TTC549 (cell line): ENCODE results near the gene CDH1.
A peak's percentile ranks its signal among the peaks of the same experiment; 100 is the strongest.
"Not testable (repeated sequence)": the region's sequence is repeated elsewhere in the genome, so short reads cannot be mapped to it uniquely, and the experiment has no call there.

ENCODE experiments used
- FAIRE-seq: peaks from 2 replicates; lab custom pipeline; 2012; peaks lifted over from hg19 to GRCh38; lab: Jason Lieb, UNC

Gene CDH1

DNA sequence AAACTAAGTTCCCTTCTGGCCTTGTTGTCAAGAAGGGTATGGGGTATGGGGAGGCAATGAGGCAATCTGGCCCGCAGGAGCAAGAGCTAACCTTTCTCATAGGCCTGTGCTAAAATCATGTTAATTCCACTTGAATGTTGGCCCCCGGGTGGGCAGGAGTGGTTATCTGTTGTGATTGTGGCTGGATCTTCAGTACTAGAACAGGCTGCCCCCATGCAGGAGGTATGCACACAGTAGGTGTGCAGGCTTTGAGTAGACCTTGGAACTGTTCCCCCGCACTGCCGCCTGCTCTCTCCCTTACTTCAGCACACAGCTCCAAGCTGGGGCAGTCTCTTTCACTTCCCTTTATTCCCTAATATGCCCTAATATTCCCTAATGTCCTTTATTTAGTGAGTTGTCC, 53.9 kb downstream of the CDH1 start:
- FAIRE-seq, result no peak

DNA sequence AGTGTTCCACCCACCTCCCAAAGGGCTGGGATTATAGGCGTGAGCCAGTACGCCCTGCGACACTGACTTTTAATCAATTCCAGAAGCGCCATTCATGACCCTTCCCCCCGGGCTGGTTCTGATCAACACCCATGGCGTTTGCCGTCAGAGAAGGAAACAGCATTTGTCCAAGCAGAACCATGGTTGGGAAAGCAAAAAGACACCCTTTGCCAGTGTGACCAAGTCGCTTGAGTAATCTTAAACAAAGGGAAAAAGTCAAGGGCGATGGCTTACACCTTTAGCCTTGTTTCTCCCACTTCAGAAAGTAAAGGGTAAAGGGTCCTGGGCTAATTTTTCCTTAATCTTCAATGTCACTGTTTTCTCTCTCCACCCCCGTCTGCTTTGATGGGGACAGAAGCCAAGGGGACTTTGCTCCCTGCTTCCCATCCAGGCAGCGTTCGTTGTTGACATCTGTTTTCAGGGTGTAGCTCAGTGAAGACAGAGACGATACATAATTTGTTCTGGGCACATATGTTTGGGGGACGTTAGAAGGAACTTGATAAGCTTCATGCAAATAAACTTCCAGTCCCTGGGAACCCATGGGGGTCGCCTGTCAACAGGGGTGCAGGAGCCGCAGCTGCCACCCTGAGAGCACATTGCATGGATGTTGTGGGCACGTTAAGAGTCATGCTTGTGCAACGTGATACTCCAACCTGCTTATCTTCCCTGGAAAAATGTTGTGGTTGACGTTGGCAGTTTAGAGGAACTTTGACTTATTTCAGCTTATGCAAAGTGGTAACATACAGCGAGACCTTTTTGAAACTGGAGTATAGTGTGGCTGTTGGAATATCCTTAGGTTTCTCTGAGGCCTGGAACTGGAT, 55.6 kb downstream of the CDH1 start:
- FAIRE-seq, result no peak

DNA sequence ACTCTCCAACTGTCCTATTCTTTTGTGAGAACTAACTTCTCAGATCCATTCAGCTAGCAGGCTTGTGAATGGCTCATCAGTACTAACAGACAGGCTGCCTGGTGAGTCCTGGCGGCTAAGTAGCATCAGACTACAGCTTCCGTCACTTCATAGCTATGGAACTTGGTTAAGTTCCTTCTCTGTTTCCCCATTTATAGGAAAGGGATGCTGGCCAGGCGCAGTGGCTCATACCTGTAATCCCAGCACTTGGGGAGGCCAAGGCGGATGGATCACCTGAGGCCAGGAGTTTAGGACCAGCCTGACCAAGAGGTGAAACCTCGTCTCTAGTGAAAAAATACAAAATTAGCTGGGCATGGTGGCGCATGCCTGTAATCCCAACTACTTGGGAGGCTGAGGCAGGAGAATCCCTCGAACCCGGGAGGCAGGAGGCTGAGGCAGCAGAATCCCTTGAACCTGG, 56.3 kb downstream of the CDH1 start:
- FAIRE-seq, result no peak

DNA sequence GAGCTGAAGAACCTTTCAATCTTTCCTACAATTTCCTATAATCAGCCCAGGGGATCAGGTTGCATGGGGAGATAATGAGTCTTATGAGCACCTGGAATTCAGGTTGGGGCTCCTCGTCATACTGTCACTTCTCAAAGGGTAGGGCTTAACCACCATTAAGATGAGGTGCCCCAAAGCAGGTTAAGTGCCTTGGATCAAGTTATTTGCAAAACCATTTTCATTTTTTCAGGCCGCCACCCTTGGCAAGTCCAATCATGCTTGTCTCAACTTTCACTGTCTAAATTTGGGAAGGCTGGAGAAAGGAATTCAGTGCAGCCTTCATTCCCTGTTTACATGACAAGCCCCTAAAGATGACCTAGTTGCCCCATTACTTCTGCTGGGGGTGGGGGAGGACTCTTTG, 61.3 kb downstream of the CDH1 start:
- FAIRE-seq, result no peak

DNA sequence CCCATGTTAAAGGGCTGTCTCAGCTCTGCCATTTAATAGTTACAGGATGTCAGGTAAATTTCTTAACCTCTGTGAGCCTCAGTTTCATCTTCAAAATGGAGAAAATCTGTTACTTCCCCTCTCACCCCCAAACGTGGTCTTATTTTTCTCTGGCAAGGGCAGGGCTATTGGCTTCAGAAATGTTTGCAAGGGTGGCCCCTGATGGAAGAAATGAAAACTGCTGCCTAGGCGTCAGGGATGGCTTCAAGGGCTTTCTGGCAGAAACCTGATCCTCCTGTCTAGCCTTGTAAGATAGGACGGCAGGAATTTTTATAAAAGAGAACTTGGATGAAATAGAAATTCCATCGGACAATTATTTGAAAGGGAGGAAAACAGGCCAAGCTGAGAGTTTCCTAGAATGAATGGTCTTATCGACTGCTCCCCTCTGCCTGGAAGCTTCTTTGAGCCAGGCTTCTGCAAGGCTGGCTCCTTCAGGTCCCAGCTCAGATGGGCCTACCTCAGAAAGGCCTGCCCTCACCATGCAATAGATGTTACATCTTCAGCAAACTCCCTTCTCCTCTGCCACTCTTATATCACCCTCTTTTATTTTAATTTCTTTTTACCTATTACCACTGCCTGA, 63.3 kb downstream of the CDH1 start:
- peak; percentile 52 for FAIRE-seq

DNA sequence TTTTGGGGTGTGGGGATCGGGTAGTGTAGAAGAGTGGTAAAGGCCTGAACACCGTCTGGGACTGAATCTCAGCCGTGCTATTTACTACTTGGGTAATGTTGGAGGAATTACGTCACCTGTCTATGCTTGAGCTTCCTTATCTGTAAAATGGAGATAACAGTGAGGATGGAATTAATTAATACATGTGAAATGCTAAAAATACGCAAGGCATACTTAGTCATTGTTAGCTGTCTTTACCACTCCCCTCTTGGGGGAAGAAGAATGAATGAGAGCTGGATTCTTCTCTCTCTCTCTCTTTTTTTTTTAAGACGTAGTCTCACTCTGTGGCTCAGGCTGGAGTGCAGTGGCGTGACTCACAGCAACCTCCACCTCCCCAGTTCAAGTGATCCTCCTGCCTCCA, 65.1 kb downstream of the CDH1 start:
- FAIRE-seq, result no peak

DNA sequence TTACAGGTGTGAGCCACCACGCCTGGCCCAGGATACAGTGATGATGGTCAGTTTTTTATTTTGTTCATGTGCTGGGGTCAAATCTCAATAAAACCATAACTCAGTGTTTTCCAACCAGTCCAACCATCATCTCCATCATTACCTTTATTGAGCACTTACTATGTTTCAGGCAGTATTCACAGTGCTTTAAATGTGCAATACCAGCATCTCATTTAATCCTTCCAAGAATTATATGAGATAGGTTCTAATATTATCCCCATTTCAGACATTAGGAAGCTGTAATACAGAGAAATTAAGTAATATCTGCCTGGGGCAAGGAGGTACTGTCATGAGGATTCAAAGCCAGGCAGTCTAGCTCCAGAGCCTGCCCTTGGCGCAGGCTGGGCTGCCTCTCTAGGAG, 69.3 kb downstream of the CDH1 start:
- no peak for FAIRE-seq

DNA sequence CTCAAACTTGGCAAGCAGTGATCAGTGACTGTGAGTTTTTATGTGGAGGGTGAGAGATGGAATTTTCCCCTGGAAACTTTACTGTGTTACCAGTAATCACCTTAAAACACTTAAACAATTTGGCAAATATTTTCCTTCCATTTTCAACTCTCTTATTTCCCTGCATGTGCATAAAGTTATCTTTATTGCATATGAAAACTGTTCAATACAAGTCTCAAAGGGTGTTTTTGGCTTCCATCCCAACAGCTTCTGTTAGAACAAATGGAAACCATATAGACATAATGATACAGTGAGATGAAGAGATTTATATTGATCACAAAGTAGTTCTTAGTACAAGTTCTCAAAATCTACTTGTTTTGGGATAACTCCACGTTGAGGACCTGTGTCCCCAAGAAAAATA, 69.9 kb downstream of the CDH1 start:
- no peak for FAIRE-seq

DNA sequence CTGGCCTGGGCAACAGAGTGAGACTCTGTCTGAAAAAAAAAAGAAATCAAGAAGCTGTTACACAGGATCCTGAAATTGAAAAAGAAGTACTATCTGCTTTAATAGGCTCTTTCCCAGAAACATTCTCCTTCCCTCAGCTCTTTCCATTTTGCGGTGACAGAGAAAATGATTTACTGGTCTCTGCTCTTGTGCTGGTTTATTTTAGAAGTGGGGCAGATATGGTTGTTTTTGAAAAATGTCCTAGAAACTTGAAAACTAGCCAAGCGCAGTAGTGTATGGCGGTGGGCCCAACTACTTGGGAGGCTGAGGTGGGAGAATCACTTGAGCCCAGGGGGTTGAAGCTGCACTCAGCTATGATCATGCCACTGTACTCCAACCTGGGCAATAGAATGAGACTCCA, 77.4 kb downstream of the CDH1 start:
- no peak for FAIRE-seq

DNA sequence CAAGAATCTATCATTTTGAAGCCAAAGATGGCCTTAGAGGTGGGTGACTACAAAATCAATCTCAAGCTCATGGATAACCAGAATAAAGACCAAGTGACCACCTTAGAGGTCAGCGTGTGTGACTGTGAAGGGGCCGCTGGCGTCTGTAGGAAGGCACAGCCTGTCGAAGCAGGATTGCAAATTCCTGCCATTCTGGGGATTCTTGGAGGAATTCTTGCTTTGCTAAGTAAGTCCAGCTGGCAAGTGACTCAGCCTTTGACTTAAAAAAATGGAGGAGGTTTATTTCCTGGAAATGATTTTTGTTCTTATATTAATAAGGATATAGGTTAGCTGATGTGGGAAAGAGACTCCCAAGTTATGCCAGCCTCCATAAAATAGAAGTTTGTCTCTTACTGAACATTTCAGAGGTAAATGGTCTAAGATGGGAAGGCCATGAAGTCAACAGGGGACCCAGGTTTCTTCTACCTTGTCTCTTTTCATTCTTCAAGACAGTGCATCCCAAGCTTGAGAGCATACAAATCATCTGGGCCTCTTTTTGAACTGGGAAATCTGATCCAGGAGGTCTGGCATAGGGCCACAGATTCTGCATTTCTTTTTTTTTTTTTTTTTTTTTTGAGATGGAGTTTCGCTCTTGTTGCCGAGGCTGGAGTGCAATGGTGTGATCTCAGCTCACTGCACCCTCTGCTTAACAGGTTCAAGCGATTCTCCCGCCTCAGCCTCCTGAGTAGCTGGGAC, 86.5 kb downstream of the CDH1 start:
- no peak for FAIRE-seq

DNA sequence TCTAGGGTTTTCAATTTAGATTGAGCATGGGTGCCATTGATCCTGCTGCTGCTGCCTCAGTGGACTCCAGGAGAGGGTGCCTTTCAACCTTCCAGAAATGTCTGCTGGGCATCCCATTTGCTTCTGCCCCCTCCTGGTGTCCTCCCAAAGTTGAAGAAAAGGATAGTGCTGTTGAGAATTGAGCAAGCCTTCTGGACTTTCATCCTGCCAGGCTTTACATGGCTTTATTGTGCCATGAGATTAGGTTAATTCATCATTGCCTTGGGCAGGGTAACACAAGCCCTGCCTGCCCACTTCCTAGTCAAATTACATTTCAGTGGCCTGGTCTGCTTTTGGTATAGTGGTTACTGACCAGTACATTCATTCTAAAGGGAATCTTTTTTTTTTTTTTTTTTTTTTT, 88.3 kb downstream of the CDH1 start:
- no peak for FAIRE-seq

DNA sequence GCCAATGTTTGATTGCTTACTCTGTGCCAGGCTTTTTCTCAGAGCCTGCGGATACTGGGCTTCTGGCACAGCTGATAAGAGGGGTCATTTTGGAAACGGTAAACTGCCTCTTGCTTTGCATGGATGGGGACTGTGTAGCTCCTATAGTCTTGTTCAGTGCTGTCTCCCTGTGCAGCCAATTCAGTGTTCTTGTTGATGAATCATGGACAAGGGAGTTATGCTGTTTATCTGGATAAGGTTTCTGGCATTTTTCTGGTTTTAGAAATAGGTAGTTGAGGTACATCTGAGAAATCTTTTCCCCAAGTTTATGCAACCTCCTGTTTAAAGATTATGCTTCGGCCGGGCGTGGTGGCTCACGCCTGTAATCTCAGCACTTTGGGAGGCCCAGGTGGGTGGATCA, 89.6 kb downstream of the CDH1 start:
- no peak for FAIRE-seq

DNA sequence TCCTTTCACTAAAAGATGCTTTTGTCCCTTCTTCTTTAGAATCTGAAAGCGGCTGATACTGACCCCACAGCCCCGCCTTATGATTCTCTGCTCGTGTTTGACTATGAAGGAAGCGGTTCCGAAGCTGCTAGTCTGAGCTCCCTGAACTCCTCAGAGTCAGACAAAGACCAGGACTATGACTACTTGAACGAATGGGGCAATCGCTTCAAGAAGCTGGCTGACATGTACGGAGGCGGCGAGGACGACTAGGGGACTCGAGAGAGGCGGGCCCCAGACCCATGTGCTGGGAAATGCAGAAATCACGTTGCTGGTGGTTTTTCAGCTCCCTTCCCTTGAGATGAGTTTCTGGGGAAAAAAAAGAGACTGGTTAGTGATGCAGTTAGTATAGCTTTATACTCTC, 96.2 kb downstream of the CDH1 start:
- FAIRE-seq, result no peak

DNA sequence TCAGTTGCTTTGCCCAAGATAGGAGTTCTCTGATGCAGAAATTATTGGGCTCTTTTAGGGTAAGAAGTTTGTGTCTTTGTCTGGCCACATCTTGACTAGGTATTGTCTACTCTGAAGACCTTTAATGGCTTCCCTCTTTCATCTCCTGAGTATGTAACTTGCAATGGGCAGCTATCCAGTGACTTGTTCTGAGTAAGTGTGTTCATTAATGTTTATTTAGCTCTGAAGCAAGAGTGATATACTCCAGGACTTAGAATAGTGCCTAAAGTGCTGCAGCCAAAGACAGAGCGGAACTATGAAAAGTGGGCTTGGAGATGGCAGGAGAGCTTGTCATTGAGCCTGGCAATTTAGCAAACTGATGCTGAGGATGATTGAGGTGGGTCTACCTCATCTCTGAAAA, 97.5 kb downstream of the CDH1 start:
- FAIRE-seq, result no peak

DNA sequence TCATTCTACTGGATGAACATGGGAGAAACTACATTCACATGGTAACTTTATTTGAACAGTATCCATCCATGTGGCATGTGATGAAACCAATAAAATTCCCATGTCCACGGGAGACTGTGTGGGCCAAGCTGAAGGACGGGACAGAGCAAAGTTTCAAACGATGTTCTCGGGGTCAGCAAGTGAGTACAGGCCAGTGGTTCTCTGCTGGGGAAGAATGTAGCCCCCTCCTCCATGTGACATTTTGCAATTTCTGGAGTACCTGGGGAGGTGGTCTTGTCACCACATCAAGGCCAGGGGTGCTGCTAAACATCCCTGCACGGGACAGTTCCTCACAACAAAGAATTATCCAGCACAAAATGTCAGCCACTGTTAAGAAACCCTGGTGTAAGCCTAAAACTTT, 98.9 kb downstream of the CDH1 start:
- no peak for FAIRE-seq

DNA sequence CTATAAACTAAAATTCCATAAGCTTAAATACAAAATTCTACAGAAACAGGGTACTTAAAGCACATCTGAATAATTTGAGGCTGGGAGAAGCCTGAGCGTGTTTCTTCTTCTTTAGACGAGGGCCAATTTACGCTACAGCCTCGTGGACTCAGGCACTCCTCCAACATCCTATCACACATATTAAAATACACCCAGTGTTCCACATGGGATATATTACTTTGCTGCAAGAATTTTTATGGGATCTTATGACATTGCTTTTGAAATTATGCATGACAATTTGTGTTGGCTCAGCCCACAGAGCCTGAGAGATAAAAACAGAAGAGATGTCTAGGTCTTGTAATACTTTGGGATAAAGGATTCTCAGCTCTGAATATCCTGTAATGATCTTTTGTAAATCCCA, 102.7 kb downstream of the CDH1 start:
- no peak for FAIRE-seq

DNA sequence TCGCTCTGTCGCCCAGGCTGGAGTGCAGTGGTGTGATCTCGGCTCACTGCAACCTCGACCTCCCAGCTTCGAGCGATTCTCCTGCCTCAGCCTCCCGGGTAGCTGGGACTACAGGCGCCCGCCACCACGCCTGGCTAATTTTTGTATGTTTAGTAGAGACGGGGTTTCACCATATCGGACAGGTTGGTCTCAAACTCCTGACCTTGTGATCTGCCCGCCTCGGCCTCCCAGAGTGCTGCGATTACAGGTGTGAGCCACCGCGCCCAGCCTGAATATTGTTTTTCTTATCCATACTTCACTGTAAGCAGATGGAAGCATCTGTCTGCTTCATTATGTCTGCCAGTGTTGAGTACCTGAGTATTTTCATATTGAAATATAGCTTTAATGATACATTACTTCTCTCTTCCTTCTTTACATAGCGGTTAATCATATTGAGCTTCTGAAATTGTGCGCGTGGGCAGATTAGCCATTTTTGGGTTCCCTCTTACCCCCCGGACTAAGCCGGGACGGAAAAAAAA, 105.9 kb downstream of the CDH1 start:
- FAIRE-seq, result not testable (repeated sequence)

DNA sequence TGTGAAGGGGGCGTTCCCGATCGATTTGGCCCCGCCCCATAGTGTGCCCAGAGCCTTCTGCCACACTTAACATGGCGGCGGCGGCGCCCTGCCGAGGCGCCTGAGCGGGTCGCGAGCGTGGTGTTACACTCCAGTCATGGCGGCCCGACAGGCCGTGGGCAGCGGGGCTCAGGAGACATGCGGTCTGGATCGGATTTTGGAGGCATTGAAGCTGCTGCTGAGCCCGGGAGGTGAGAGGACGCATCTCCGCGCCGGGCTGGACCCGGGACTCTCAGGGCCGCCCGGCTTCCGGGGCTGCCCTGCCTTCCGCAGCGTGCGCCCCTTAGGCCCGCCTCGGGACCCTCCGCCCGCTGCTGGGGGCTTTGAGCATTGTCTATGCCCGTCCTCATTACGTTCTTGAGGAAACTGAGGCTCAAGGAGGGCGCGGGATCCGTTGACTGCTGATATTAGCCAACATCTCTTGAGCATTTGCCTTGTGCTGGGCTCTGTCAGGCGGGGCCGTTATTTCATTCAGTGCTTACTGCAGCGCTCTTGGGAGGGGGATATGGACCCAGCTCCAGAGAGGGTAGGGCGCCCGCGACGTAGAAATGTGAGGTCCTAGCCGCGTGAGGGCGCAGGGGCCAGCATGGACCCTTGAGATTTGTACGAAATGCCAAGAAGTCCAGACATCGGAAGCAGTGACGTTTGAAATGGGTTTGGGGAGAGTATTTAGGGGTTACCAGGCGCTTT, 106.6 kb downstream of the CDH1 start, which contains the start of gene TANGO6:
TSS of gene TANGO6 (plus strand) at position 50 of the 729 bp plus-strand sequence. CDS start at position 137, 87 bp downstream.
- FAIRE-seq, result no peak

DNA sequence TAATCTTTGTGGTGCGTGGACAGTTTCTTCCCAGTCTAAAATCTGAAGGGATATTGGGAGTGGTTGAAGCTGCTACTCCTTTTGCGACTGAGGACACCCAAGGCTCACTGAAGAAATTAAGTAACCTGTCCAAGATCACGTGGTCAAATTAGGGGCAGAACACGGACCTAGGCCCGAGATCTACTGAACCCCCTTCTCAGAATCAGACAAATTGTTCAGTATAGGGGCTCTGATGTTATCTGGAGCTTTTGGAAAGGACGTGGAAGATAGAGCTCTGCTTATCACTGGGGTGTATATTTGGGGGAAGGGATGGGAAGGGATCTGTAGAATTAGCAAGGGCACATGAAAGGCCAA, 107.1 kb downstream of the CDH1 start:
- no peak for FAIRE-seq

DNA sequence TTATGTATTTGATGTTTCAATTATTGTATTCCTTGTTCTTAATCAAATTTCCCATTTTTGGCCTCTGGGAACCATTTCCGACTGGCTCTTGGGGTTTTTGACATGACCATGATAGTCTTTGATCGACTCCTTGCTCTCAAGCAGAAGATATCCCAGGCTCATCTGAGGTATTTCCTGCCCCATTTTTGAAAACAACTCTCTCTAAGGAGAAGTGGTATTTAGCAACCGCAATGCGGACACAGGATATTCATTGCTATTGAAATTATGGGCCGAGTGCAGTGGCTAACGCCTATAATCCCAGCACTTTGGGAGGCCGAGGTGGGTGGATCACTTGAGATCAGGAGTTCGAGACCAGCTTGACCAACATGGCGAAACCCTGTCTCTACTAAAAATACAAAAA, 111.7 kb downstream of the CDH1 start:
- no peak for FAIRE-seq

DNA sequence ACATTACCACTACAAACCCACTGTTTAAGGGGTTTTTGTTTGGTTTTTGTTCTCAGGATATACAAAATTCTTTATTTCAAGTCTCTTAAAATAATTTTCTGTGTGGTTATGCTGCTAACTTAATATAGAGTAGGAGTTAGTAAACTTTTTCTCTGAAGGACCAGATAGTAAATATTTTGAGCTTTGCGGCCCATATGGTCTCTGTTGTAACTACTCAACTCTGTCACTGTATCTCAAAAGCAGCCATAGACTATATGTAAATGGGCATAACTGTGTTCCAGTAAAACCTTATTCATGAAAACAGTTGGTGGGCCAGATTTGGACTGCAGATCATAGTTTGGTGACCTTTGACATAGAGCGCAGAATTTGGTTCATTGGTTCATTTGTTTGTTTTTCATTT, 113.4 kb downstream of the CDH1 start:
- no peak for FAIRE-seq

DNA sequence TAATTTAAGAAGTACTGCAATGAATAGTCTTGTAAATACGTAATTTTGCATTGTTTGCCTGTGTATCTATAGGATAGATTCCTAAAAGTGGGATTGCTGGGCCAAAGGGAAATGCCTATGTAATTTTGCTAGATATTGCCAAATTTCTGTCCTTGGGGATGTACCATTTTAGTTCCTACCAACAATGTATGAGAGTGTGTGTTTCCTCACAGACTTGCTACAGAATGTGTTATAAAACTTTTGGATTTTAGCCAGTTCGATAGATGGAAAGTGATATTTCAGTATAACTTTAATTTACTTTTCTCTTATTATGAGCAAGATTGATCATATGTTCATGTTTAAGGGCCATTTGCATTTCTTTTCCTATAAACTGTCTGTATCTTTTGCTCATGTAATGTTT, 114.5 kb downstream of the CDH1 start:
- FAIRE-seq, result no peak
